NCI-H748 (cell line): ENCODE data around the gene ERFE.

Experiments used
- DNase-seq: peaks from one replicate; lab custom pipeline; 2025; ENCODE audit not compliant: unreplicated experiment; lab: John Stamatoyannopoulos, UW

Gene ERFE

DNA sequence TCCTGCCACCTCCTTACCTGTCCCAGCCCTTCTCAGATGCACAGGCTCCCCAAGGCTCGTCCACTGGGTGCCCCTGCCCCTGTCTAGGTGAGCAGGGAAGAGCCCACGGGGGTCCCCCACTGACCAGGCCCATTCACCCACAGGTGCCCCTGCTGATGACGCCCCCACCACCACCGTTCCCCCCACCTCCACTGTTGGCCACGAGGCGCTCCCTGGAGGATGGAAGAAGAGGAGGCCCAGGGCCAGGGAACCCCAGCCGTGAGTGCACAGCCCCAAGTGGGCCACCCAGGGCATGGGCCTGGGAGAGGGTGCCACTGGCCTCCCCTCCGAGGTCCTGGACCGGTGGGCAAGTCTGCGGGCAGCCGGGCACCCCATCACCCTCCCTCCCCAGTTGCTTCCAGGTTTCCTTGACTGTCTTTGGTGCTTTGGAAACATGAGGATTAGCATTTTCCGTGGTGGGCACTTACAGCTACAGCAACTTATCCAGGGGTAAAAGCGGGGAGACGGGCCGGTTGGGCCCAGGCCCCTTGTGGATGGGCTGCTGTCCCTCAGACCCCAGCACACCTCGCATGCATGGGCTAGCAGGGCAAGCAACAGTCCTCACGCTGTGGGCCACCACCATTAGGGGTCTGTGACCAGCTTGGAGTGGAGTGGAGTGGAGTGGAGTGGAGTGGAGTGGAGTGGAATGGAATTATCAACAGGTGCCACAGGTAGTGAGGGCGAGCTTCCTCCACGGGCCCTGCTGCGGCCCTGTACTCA is 33.5 kb upstream of the ERFE start:
- DNase-seq, result no peak

GRCh38 chr2:238126338-238126737 is 32.4 kb upstream of the ERFE start:
- no peak for DNase-seq

DNA sequence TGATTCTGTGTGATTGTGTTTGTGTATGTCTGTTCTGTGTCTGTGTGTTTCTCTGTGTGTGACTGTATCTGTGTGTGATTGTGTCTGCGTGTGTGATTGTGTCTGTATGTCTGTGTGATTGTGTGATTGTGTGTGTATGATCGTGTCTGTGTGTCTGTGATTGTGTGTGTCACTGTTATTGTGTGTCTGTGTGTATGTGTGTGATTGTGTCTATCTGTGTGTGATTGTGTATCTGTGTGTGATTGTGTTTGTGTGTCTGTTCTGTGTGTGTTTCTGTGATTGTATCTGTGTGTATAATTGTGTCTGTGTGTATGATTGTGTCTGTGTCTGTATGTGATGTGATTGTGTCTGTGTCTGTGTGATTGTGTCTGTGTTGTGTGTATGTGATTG is 32.0 kb upstream of the ERFE start:
- DNase-seq, result no peak

- no peak for DNase-seq
Measured at GRCh38 chr2:238127165-238128060, 31.4 kb upstream of the ERFE start.

GRCh38 chr2:238128061-238128440 is 30.7 kb upstream of the ERFE start:
- DNase-seq, result no peak

DNA sequence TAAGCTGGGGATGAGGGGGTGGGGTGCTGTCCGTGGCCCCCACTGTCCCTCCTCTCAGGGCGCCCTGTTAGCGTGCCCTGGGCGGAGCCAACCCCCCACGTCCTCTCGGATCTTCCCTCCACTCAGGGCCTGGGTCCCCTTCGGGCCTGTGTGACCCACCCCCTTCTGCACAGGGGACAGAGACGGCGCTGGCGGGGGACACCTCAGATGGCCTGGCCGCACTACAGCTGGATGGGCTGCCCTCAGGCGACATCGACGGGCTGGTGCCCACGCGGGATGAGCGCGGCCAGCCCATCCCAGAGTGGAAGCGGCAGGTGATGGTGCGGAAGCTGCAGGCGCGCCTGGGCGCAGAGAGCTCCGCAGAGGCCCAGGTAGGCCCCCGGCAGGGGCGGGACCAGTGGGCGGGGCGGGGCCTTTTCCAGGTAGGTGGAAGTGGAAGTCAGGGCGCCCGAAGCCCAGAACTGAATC is 30.2 kb upstream of the ERFE start:
- no peak for DNase-seq

- no peak for DNase-seq
Measured at GRCh38 chr2:238129166-238130010, 29.4 kb upstream of the ERFE start.

DNA sequence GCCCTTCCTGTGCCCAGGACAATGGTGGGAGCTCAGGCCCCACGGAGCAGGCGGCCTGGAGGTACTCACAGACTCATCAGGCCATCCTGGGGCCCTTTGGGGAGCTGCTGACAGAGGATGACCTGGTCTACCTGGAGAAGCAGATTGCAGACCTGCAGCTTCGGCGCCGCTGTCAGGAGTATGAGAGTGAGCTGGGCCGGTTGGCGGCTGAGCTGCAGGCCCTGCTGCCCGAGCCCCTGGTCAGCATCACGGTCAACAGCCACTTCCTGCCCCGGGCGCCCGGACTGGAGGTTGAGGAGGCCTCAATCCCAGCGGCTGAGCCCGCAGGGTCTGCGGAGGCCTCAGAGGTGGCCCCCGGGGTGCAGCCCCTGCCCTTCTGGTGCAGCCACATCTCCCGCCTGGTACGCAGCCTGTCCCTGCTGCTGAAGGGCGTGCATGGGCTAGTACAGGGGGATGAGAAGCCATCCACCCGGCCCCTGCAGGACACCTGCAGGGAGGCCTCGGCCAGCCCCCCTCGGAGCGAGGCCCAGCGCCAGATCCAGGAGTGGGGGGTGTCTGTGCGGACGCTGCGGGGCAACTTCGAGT is 28.6 kb upstream of the ERFE start:
- no peak for DNase-seq

GRCh38 chr2:238130696-238131628 is 27.8 kb upstream of the ERFE start:
- no peak for DNase-seq

GRCh38 chr2:238131761-238132462 is 26.9 kb upstream of the ERFE start:
- no peak for DNase-seq

DNA sequence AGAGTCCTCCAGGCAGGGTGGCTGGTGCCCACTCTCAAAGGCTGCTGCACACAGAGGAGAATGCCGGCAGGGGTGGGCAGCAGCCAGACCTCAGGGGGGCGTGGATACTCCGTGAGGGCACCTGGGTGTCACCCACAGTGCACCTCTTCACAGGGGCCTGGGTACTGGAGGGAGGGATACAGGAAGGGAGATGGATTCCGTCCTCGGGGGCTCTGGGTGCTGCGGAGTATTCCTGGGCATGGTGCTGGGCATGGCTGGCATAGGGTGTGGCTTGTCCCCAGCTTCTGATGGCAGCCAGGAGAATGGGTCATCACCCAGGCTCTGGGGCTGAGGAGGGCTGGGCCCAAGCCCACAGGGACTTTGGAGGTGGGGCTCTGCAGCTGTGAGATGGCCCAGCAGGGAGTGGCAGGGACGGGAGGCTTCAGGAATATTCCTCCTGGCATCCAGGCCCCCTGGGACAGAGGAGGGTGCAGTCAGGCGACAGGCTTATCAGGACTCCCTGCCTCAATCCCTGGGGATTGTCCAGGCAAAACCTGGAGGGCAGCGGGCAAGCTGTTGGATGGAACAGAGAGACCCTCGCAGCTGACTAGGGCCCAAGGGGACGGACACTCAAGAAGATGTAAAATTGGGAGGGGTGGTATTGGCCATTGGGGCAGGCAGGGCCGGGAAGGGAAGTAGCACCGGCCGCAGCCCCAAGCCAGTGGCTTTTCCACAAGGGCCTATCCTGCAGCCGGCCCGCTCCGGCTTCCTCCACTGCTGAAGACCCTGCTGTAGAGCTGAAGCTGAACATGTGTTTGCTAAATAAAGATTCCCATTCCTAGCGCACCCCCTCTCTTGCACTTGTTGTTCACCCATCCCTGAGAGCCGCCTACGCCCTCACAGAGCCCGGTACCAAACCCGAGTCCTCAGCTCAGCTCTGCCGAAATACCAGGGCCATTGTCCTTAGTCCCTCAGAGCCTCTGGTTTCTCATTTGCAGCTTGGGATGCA is 26.0 kb upstream of the ERFE start:
- no peak for DNase-seq

GRCh38 chr2:238133499-238134392 is 25.0 kb upstream of the ERFE start:
- DNase-seq, result no peak

GRCh38 chr2:238134393-238134785 is 24.4 kb upstream of the ERFE start:
- no peak for DNase-seq

DNA sequence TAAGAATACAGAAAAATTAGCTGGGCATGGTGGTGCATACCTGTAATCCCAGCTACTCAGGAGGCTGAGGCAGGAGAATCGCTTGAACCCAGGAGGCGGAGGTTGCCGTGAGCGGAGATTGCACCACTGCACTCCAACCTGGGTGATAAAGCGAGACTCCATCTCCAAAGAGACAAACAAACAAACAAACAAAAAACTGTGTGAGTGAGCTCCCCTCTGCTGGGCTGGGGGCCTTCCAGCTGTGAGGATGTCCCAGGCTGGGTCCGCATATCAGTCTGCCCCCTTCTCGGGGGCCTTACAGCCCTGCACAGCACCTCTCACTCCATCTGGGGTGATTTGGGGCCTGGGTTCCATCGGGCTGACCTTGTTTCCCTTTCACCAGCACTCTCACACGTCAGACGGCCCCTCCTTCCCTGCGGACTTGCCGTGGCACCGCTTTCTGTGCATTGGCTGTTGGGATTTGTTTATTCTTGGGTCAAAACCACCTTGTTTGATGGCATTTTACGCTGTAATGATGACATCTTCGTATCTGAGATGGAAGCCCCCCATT is 23.1 kb upstream of the ERFE start:
- DNase-seq, result no peak

DNA sequence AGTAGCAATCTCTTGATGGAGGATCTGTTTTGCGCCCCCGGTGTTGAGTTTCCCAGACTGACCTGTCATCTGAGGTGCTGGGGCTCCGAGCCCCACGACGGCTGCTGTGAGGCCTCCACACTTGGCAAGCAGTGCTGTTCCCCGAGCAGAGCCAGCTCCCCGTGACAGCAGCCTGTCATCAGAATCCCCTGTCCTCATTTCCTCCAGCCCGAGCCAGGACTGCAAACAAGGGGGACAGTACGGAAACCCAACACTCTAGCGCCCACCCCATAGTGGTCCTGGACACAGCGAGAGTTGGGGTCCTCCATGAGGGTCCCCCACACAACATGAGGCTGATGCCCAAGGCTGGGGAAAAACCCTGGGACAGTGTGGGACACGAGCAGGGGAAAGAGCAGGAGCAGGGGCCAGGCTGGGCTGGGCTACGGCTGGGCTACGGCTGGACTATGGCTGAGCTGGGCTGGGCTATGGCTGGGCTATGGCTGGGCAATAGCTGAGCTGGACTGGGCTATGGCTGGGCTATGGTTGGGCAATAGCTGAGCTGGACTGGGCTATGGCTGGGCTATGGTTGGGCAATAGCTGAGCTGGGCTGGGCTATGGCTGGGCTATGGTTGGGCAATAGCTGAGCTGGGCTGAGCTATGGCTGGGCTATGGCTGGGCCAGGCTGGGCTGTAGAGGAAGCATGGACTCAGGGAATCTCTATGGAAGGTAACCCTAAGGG is 21.8 kb upstream of the ERFE start:
- no peak for DNase-seq

DNA sequence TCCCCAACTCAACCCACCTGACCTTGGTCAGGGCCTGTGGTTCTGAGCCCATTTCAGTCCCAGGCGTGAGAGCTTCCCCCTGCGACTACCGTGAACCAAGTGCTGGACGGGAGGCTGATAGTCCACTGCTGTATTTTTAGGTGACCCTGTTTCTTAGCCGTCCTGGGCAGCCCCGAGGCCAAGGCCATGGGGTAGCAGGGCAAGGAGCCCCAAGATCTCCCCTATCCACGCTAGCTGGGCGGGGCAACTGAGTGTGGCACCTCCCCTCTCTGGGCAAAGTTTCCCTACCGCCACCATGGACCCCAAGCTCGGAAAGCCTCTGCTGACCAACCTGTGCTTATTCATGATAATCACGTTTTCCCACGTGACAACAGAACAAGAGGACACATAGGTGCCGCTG is 20.9 kb upstream of the ERFE start:
- no peak for DNase-seq
